SK-N-SH (cell line): Measurements from ENCODE around the gene CEP85. TPM values are rescaled to one million over a fixed set of nuclear protein-coding genes. Genes with fewer than 3 reads are reported as not detected.

Experiments used
- CTCF ChIA-PET: fragments of 300-600, 350-600 bp; formaldehyde crosslinking; extraction: SDS; loops from one replicate; lab custom pipeline; 2021; lab: Yijun Ruan, JAX
- POLR2A ChIA-PET: fragments of 350-600 bp; sonication (Branson Sonifier 250); formaldehyde crosslinking; extraction: SDS; loops from one replicate; lab custom pipeline; 2020; ENCODE audit warnings: antibody characterized with exemption, inconsistent platforms; lab: Yijun Ruan, JAX
- DNase-seq: peaks from one replicate; pipeline ENCODE4 v3.0.0; 2012
- H2AFZ ChIP-seq: fragments of 200-600 bp; sonication (generic); 2 replicates; pipeline ENCODE4 v1.8.1; 2016; ENCODE audit warnings: antibody characterized with exemption, mild to moderate bottlenecking, low read depth
- H3F3A ChIP-seq: fragments of 200-600 bp; sonication (generic); replicated peaks from 2 replicates; pipeline ENCODE3; 2016; ENCODE audit warnings: antibody characterized with exemption, mild to moderate bottlenecking; ENCODE audit not compliant: insufficient read depth
- H3K27ac ChIP-seq, 2 experiments: fragments of 200-500 bp in 1 of 2; fragments of 200-600 bp in 1 of 2; sonication (Bioruptor generic) in 1 of 2; sonication (generic), shearing (Covaris generic) in 1 of 2; 2 replicates each; pipeline versions ENCODE4 v1.5.1 to v1.6.1; 2014 to 2016; ENCODE audit warnings: low read depth in 2 of 2, inconsistent platforms in 1 of 2, low read length in 1 of 2, mild to moderate bottlenecking in 1 of 2, mixed read lengths in 1 of 2
- H3K27me3 ChIP-seq: fragments of 200-600 bp; sonication (generic), shearing (Covaris generic); 2 replicates; pipeline ENCODE4 v1.6.1; 2016; ENCODE audit warnings: mixed run types; ENCODE audit not compliant: insufficient read depth
- H3K36me3 ChIP-seq, 2 experiments: fragments of 200-500 bp in 1 of 2; fragments of 200-600 bp in 1 of 2; sonication (Bioruptor generic) in 1 of 2; sonication (generic) in 1 of 2; replicated peaks in 1 of 2; 2 replicates each; pipeline versions ENCODE3 to v1.5.1; 2014 to 2016; ENCODE audit warnings: low read length in 1 of 2, mild to moderate bottlenecking in 1 of 2; ENCODE audit not compliant: insufficient read depth in 2 of 2, control insufficient read depth in 1 of 2
- H3K4me1 ChIP-seq, 2 experiments: fragments of 200-500 bp in 1 of 2; fragments of 200-600 bp in 1 of 2; sonication (Bioruptor generic) in 1 of 2; sonication (generic), shearing (Covaris generic) in 1 of 2; 2 replicates each; pipeline versions ENCODE4 v1.5.1 to v1.6.1; 2014 to 2016; ENCODE audit warnings: low read depth in 1 of 2, low read length in 1 of 2, mixed run types in 1 of 2; ENCODE audit not compliant: insufficient read depth in 2 of 2, control insufficient read depth in 1 of 2
- H3K4me2 ChIP-seq: fragments of 200-600 bp; sonication (generic), shearing (Covaris generic); 2 replicates; pipeline ENCODE4 v1.6.1; 2017; ENCODE audit warnings: mixed run types
- H3K4me3 ChIP-seq, 2 experiments: fragments of 200-500 bp in 1 of 2; fragments of 200-600 bp in 1 of 2; sonication (Bioruptor generic) in 1 of 2; sonication (generic), shearing (Covaris generic) in 1 of 2; 2 replicates each; pipeline versions ENCODE4 v1.5.1 to v1.8.1; 2014 to 2016; ENCODE audit warnings: low read depth in 2 of 2, inconsistent platforms in 1 of 2, low read length in 1 of 2, mild to moderate bottlenecking in 1 of 2, mixed read lengths in 1 of 2, moderate library complexity in 1 of 2
- H3K79me2 ChIP-seq: fragments of 200-600 bp; sonication (generic); 2 replicates; pipeline ENCODE4 v1.8.1; 2017; ENCODE audit warnings: mild to moderate bottlenecking; ENCODE audit not compliant: insufficient read depth
- H3K9ac ChIP-seq: fragments of 200-600 bp; sonication (generic); 2 replicates; pipeline ENCODE4 v1.6.1; 2017; ENCODE audit warnings: mixed run types
- H3K9me2 ChIP-seq: fragments of 200-600 bp; sonication (generic); 2 replicates; pipeline ENCODE4 v1.6.1; 2017; ENCODE audit warnings: mixed run types
- H3K9me3 ChIP-seq: fragments of 200-600 bp; sonication (generic); 2 replicates; pipeline ENCODE4 v1.6.1; 2017; ENCODE audit warnings: mixed run types, mild to moderate bottlenecking, moderate library complexity
- H4K20me1 ChIP-seq: fragments of 200-600 bp; sonication (generic); 2 replicates; pipeline ENCODE4 v1.6.1; 2017; ENCODE audit warnings: mild to moderate bottlenecking, mixed run types; ENCODE audit not compliant: insufficient read depth
- CHD2 ChIP-seq: fragments of 150-350 bp; IDR thresholded peaks from 2 replicates; pipeline ENCODE4 v1.6.1; 2018; ENCODE audit warnings: low read length; ENCODE audit not compliant: partially characterized antibody
- EP300 ChIP-seq, 2 experiments: IDR thresholded peaks; 2 replicates each; pipeline versions ENCODE4 v1.4.0 to v1.6.1; 2012; ENCODE audit warnings: borderline replicate concordance in 1 of 2, low read depth in 1 of 2, low read length in 1 of 2
- GABPA ChIP-seq: IDR thresholded peaks from 2 replicates; pipeline ENCODE4 v1.4.0; 2012; ENCODE audit warnings: low read depth, mild to moderate bottlenecking
- MEF2A ChIP-seq: IDR thresholded peaks from 2 replicates; pipeline ENCODE4 v1.4.0; 2012; ENCODE audit warnings: low read depth, borderline replicate concordance
- NFIC ChIP-seq: IDR thresholded peaks from 2 replicates; pipeline ENCODE4 v1.4.0; 2012; ENCODE audit warnings: borderline replicate concordance
- POLR2AphosphoS5 ChIP-seq: IDR thresholded peaks from 2 replicates; pipeline ENCODE4 v1.6.1; 2012; ENCODE audit warnings: low read depth, low read length
- RFX5 ChIP-seq: IDR thresholded peaks from 2 replicates; pipeline ENCODE4 v1.6.1; 2012; ENCODE audit warnings: mild to moderate bottlenecking, improper control_type of control experiment, low read length
- TCF12 ChIP-seq: IDR thresholded peaks from 2 replicates; pipeline ENCODE4 v1.4.0; 2012
- YY1 ChIP-seq: IDR thresholded peaks from 2 replicates; pipeline ENCODE4 v1.4.0; 2012; ENCODE audit warnings: low read depth, mild to moderate bottlenecking
- WGBS: methylation state at CpG from one replicate; pipeline ENCODE4 v1.1.6; 2017; ENCODE audit warnings: low lambda C conversion rate; 5-methylcytosine and 5-hydroxymethylcytosine counted together
- polyA plus RNA-seq, 3 experiments: library from polyadenylated mRNA; depleted of rRNA; stranded (reverse); fragments of >200 nt; gene quantifications; 2 replicates each; pipeline ENCODE4 v1.2.3, GENCODE V29; 2012
- TF ChIP-seq, protein P1 (sequence below): IDR thresholded peaks from 2 replicates; pipeline ENCODE4 v1.6.1; 2012; ENCODE audit warnings: mild to moderate bottlenecking, low read depth, low read length, moderate library complexity
- TF ChIP-seq, protein P2 (sequence below): IDR thresholded peaks from 2 replicates; pipeline ENCODE4 v1.4.0; 2012; ENCODE audit warnings: low read depth, borderline replicate concordance
- TF ChIP-seq, protein P3 (sequence below): IDR thresholded peaks from 2 replicates; pipeline ENCODE4; 2012
- TF ChIP-seq, protein P4 (sequence below): fragments of 150-350 bp; IDR thresholded peaks from 2 replicates; pipeline ENCODE4 v1.6.1; 2016; ENCODE audit warnings: mild to moderate bottlenecking, low read depth, low read length
- TF ChIP-seq, protein P5 (sequence below): fragments of 150-350 bp; IDR thresholded peaks from 2 replicates; pipeline ENCODE4 v1.6.1; 2017; ENCODE audit warnings: antibody characterized with exemption, low read length, low read depth, borderline replicate concordance

The CEP85 gene
- polyA plus RNA-seq, 1 of the 3 experiments (the other 2 are of a cell fraction): 12.1 TPM

DNA sequence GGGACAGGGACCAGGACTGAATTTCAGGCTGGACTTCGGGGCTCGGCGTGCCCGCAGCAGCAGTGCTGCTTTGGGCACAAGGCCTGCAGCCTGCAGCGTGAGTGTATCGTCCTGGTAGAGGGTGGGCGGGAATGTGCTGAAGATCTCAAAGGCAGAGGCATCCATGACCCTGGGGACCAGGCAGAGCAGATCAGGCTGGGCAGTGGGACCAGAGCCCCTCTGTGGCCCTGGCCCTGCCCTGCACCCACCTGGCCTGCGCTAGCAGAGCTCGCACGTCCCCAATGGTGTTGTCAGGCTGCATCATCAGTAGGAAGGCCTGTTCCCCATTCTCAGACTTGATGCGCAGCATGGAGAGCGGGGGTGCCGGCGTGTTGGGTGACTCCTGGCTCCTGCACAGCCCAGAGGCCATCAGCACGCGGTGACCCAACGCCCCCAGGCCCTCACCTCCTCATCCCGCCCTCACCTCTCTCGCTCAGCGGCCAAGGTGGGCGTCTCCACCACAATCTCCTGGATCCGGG, 48.5 kb downstream of the CEP85 start:
- Histone ChIP-seq H2AFZ (no peak overlapping the region), H3K4me1 (peaks cover 26 to 54% of the 10 kb centered on the region in 2 experiments; a peak in 3 of 4 replicates), H3K9me2 (no peaks in the 10 kb centered on the region), H3K9ac (no peak overlapping the region), H3K79me2 (peaks cover 54% of the 10 kb centered on the region), H3K4me3 (no peak overlapping the region), H3K27me3 (no peaks in the 10 kb centered on the region), H3K36me3 (peaks cover 9 to 18% of the 10 kb centered on the region in 2 experiments), H4K20me1 (peaks cover 33% of the 10 kb centered on the region), H3K4me2 (peak overlapping the region; percentile 95; the same call in 1 of the 2 replicates), H3F3A (peaks cover 36% of the 10 kb centered on the region), H3K9me3 (no peaks in the 10 kb centered on the region), H3K27ac (no peak overlapping the region)
- no peak for TF ChIP-seq NFIC
- no peak for TF ChIP-seq EP300 (IDR thresholded peaks at IDR 0.05; ENCODE audit: borderline replicate concordance in 1 of 2, low read depth in 1 of 2, low read length in 1 of 2)
- TF ChIP-seq, protein P1, sequence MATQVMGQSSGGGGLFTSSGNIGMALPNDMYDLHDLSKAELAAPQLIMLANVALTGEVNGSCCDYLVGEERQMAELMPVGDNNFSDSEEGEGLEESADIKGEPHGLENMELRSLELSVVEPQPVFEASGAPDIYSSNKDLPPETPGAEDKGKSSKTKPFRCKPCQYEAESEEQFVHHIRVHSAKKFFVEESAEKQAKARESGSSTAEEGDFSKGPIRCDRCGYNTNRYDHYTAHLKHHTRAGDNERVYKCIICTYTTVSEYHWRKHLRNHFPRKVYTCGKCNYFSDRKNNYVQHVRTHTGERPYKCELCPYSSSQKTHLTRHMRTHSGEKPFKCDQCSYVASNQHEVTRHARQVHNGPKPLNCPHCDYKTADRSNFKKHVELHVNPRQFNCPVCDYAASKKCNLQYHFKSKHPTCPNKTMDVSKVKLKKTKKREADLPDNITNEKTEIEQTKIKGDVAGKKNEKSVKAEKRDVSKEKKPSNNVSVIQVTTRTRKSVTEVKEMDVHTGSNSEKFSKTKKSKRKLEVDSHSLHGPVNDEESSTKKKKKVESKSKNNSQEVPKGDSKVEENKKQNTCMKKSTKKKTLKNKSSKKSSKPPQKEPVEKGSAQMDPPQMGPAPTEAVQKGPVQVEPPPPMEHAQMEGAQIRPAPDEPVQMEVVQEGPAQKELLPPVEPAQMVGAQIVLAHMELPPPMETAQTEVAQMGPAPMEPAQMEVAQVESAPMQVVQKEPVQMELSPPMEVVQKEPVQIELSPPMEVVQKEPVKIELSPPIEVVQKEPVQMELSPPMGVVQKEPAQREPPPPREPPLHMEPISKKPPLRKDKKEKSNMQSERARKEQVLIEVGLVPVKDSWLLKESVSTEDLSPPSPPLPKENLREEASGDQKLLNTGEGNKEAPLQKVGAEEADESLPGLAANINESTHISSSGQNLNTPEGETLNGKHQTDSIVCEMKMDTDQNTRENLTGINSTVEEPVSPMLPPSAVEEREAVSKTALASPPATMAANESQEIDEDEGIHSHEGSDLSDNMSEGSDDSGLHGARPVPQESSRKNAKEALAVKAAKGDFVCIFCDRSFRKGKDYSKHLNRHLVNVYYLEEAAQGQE: no peak
- no peak for TF ChIP-seq MEF2A
- TF ChIP-seq, protein P2, sequence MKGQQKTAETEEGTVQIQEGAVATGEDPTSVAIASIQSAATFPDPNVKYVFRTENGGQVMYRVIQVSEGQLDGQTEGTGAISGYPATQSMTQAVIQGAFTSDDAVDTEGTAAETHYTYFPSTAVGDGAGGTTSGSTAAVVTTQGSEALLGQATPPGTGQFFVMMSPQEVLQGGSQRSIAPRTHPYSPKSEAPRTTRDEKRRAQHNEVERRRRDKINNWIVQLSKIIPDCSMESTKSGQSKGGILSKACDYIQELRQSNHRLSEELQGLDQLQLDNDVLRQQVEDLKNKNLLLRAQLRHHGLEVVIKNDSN: no peak
- TF ChIP-seq, protein P3, sequence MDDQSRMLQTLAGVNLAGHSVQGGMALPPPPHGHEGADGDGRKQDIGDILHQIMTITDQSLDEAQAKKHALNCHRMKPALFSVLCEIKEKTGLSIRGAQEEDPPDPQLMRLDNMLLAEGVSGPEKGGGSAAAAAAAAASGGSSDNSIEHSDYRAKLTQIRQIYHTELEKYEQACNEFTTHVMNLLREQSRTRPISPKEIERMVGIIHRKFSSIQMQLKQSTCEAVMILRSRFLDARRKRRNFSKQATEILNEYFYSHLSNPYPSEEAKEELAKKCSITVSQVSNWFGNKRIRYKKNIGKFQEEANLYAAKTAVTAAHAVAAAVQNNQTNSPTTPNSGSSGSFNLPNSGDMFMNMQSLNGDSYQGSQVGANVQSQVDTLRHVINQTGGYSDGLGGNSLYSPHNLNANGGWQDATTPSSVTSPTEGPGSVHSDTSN: no peak
- no peak for TF ChIP-seq TCF12
- TF ChIP-seq RFX5: no peak
- TF ChIP-seq YY1: no peak
- TF ChIP-seq, protein P4, sequence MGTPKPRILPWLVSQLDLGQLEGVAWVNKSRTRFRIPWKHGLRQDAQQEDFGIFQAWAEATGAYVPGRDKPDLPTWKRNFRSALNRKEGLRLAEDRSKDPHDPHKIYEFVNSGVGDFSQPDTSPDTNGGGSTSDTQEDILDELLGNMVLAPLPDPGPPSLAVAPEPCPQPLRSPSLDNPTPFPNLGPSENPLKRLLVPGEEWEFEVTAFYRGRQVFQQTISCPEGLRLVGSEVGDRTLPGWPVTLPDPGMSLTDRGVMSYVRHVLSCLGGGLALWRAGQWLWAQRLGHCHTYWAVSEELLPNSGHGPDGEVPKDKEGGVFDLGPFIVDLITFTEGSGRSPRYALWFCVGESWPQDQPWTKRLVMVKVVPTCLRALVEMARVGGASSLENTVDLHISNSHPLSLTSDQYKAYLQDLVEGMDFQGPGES: no peak
- TF ChIP-seq GABPA: no peak
- no peak for TF ChIP-seq POLR2AphosphoS5
- TF ChIP-seq CHD2: no peak
- TF ChIP-seq, protein P5, sequence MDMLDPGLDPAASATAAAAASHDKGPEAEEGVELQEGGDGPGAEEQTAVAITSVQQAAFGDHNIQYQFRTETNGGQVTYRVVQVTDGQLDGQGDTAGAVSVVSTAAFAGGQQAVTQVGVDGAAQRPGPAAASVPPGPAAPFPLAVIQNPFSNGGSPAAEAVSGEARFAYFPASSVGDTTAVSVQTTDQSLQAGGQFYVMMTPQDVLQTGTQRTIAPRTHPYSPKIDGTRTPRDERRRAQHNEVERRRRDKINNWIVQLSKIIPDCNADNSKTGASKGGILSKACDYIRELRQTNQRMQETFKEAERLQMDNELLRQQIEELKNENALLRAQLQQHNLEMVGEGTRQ: no peak
- POLR2A ChIA-PET: no interaction called here
- DNase-seq: no peak
- 82% methylated on average over 9 of the region's 22 CpGs for WGBS
- CTCF ChIA-PET: interaction anchor here (4.3 to 10.7 kb wide), 4 partner anchors 36 to 135 kb away, joined by 25 to 213 read pairs (median 124); partner anchors contain the start of gene CD52
